GM19438 (cell line): ENCODE results near the gene YEATS2.

ENCODE experiments used
- ATAC-seq: cut with Tn5 transposase; IDR thresholded peaks from one replicate; pipeline ENCODE4 v1.9.1; 2021; ENCODE audit warnings: low read depth; ENCODE audit not compliant: unreplicated experiment

The YEATS2 gene

DNA sequence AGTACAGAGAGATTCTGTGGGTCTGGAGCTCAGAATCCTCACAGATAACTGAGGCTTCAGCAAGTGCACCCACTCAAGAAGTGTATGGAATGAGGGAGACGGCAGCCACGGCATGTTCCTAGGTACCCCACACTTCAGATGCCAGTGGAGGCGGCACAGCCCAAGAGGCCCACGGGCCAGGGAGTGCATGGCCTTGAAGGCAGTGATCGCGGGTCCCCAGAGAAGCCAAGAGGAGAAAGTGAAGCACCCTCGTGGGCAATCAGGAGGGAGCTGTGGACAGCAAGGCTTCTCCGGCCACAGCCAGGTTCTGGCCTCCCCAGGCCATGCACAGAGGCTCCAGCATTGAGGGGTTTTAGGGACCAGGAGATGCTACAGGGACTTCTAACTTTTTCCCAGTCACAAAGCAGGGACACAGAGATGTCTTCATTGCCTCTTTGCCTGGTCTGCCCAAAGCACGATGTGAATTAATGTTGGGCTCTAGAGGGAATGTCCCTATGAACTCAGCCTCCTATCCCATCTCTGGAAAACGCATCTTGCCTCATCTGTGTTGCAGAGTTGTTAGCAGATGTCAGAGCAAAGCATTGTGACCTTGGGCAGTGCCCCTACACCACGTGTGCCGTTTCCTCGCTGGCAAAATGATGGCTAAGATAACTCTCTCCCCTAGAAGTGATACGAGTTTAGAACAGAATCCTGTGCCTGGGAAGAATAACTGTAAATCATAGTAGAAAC is 130.4 kb downstream of the YEATS2 start:
- ATAC-seq, result no peak

- no peak for ATAC-seq
These were observed 130.9 kb downstream of the YEATS2 start for GRCh38 chr3:183828538-183828870.

DNA sequence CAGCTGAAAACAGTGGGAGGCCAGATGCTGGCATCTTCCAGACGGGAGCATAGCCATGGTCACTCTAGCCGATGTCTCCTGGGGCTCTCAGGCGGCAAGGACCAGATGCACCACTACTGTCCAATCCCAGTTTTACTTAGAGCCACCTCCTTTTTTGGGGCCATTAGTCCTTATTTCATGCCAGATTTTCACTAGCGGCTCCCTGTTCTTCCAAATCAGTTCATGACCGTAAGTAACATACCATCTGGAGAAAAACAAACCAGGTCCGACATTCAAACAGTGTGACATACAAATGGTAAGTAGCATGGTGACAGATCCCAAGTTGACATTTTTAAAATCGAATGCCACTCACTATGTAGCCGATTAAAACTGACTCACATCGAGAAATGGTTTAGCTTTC is 131.9 kb downstream of the YEATS2 start:
- ATAC-seq, result no peak

- no peak for ATAC-seq
These were observed 132.6 kb downstream of the YEATS2 start for GRCh38 chr3:183830187-183830586.

DNA sequence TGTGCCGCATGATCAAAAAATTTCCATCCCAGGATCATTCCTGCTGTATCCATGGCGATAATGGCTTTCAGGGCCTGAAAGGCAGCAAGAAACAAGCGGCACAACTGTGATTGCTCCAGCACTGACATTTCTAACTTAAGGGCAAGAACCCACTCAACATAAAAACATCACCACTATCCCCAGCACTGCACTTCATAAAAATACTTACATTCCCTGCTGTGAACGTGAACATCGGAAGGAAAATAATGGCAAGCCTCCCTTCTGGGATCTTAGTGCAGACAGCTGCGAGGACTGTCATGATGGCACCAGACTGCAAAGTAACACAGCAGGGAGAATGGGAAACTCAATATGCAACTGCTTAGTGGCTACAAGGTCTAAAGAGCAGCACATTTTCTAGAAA is 135.9 kb downstream of the YEATS2 start:
- no peak for ATAC-seq

DNA sequence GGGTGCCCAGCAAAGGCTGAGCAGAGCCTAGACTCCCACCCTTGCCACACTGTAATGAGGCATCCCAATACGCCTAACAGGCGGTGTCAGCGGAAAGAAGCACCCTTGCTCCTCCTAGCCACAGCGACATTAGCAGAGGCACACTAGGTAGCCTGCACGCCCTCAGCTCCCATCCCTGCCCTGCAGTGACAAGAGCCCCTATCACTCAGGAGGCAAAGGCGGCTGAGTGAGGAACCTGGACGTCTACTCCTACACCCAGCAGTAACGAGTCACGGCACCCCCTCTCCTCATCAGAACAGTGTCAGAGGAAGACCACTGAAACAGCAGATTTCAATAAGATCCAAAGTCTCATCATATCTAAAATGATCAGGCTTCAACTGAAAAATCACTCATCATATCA is 139.8 kb downstream of the YEATS2 start:
- ATAC-seq, result no peak

DNA sequence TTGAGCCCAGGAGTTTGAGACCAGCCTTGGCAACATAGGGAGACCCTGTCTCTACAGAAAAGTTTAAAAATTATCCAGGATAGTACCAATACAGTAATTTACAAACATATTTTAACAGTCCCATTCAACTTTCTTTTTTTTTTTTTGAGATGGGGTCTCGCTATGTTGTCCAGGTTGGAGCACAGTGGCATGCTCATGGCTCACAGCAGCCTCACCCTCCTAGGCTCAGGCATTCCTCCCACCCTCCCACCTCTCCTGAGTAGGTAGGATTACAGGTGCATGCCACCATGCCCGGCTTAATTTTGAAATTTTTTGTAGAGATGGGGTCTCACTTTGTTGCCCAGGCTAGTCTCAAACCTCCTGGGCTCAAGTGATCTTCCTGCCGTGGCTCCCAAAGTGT is 140.3 kb downstream of the YEATS2 start:
- ATAC-seq, result no peak

- no peak for ATAC-seq
These were observed 142.2 kb downstream of the YEATS2 start for GRCh38 chr3:183839751-183840150.

- no peak for ATAC-seq
These were observed 147.0 kb downstream of the YEATS2 start for GRCh38 chr3:183844606-183845005.

DNA sequence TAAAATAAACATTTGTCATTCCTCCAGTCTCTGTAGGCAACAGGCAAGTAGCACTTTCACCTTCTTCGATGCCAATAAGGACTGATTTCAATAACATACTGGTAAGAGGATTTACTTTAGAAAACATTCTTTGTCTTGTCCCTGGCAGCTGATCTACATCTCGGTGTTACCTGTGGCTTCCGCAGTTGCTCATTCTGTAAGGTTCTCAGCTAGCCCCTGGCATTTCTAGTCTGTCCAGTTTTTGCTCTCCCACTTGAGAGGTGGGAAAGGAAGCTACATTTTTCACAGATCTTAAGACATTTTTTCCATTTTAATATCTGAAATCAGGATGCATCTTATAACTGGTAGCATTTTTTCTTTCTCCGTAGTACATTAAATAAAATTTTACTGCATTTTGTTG is 147.5 kb downstream of the YEATS2 start:
- ATAC-seq, result no peak

- no peak for ATAC-seq
These were observed 148.2 kb downstream of the YEATS2 start for GRCh38 chr3:183845608-183846288.

GRCh38 chr3:183854318-183855035 is 156.9 kb downstream of the YEATS2 start:
- no peak for ATAC-seq

- no peak for ATAC-seq
These were observed 160.3 kb downstream of the YEATS2 start for GRCh38 chr3:183857863-183858262.
